Measurements from ENCODE around the gene BARX1. TPM values are rescaled to one million over a fixed set of nuclear protein-coding genes. Genes with fewer than 3 reads are reported as not detected.

The BARX1 gene
- total RNA-seq, 4 donors from 2014 or later = not detected

DNA sequence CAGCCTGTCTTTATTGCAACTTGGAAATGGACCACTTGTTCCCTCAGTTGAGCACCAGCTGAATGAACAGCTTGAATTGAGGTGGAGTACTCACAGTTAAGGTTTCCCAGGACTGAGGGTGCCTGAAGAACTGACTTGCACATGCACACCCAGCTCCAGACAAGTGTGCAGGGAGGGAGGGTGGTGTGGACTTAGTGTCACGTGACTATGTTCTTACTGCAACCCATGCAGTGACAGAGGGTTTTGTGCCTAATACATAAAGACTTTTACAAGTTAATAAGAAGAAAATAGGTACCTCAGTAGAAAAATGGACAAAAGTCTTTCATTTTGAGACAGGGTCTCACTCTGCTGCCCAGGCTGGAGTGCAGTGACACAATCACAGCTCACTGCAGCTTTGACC, 18.0 kb downstream of the BARX1 start:
- DNase-seq = no peak
- Histone ChIP-seq H3K27me3 (peaks cover 22% of the 10 kb centered on the region), H3K27ac (no peak overlapping the region), H3K9me3 (no peaks in the 10 kb centered on the region), H3K36me3 (no peaks in the 10 kb centered on the region), H3K4me1 (no peaks in the 10 kb centered on the region), H3K4me3 (no peak overlapping the region)
- in situ Hi-C loops (cut with MboI; ENCODE audit: low pct_ligation_motif_present in 1 of 4, low pct_unique_long_range_greater_than_20kb in 1 of 4, low sequenced_read_pairs in 3 of 4) = no loop called here
- 25 to 38% methylated on average over 1 of the region's 1 CpG for WGBS, 2 donors (ENCODE audit: low coverage in 1 of 2)
- intact Hi-C loops (cut with DNase I; ENCODE audit: low total_unique reads) = no loop called here
- TF ChIP-seq EP300 (IDR thresholded peaks at IDR 0.05; ENCODE audit: low read depth) (no peak), POLR2AphosphoS5 (IDR thresholded peaks at IDR 0.05) (no peak), POLR2A (IDR thresholded peaks at IDR 0.05) (no peak)
- TF ChIP-seq, protein P1, sequence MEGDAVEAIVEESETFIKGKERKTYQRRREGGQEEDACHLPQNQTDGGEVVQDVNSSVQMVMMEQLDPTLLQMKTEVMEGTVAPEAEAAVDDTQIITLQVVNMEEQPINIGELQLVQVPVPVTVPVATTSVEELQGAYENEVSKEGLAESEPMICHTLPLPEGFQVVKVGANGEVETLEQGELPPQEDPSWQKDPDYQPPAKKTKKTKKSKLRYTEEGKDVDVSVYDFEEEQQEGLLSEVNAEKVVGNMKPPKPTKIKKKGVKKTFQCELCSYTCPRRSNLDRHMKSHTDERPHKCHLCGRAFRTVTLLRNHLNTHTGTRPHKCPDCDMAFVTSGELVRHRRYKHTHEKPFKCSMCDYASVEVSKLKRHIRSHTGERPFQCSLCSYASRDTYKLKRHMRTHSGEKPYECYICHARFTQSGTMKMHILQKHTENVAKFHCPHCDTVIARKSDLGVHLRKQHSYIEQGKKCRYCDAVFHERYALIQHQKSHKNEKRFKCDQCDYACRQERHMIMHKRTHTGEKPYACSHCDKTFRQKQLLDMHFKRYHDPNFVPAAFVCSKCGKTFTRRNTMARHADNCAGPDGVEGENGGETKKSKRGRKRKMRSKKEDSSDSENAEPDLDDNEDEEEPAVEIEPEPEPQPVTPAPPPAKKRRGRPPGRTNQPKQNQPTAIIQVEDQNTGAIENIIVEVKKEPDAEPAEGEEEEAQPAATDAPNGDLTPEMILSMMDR (IDR thresholded peaks at IDR 0.05) = no peak

GRCh38 chr9:93931905-93932304, 23.2 kb downstream of the BARX1 start:
- Histone ChIP-seq H3K36me3 (no peaks in the 10 kb centered on the region), H3K9me3 (no peaks in the 10 kb centered on the region), H3K4me3 (no peak overlapping the region), H3K27ac (no peak overlapping the region), H3K4me1 (no peaks in the 10 kb centered on the region), H3K27me3 (peaks cover 51% of the 10 kb centered on the region)
- in situ Hi-C loops (cut with MboI; ENCODE audit: low pct_ligation_motif_present in 1 of 4, low pct_unique_long_range_greater_than_20kb in 1 of 4, low sequenced_read_pairs in 3 of 4) (no loop called here), intact Hi-C loops (cut with DNase I; ENCODE audit: low total_unique reads) (no loop called here)
- 83 to 84% methylated on average over 5 to 11 of the region's 11 CpGs for WGBS, 2 donors (ENCODE audit: low coverage in 1 of 2)
- TF ChIP-seq POLR2A (IDR thresholded peaks at IDR 0.05) = no peak
- TF ChIP-seq, protein P1 (IDR thresholded peaks at IDR 0.05) = no peak
- TF ChIP-seq EP300 (IDR thresholded peaks at IDR 0.05; ENCODE audit: low read depth) = no peak
- TF ChIP-seq POLR2AphosphoS5 (IDR thresholded peaks at IDR 0.05) = no peak
- DNase-seq = no peak

DNA sequence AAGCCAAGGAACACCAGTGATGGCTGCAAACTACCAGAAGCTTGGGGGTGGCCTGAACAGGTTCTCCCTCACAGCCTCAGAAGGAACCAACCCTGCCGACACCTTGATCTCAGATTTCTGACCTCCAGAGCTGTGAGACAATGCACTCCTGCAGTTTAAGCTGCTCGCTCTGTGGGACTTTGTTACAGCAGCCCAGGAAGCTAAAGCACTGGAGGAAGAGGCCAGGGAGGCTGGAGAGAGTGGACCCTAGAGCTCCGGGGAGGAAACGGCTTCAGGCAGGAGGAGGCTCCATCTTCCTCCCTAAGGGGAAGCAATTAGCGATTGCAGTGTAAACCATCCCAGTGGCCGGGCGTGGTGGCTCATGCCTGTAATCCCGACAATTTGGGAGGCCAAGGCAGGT, 25.1 kb downstream of the BARX1 start:
- Histone ChIP-seq H3K36me3 (no peaks in the 10 kb centered on the region), H3K27me3 (peaks cover 51% of the 10 kb centered on the region), H3K9me3 (no peaks in the 10 kb centered on the region), H3K27ac (no peak overlapping the region), H3K4me1 (no peaks in the 10 kb centered on the region), H3K4me3 (no peak overlapping the region)
- WGBS, 2 donors (ENCODE audit: low coverage in 1 of 2) = 28% methylated on average over 8 of the region's 8 CpGs; no CpG with 5 or more reads in 1 of the 2 donors
- no peak for DNase-seq
- in situ Hi-C loops (cut with MboI; ENCODE audit: low pct_ligation_motif_present in 1 of 4, low pct_unique_long_range_greater_than_20kb in 1 of 4, low sequenced_read_pairs in 3 of 4) = no loop called here
- TF ChIP-seq POLR2AphosphoS5 (IDR thresholded peaks at IDR 0.05) = no peak
- TF ChIP-seq, protein P1 (IDR thresholded peaks at IDR 0.05) = no peak
- no peak for TF ChIP-seq EP300 (IDR thresholded peaks at IDR 0.05; ENCODE audit: low read depth)
- no peak for TF ChIP-seq POLR2A (IDR thresholded peaks at IDR 0.05)
- intact Hi-C loops (cut with DNase I; ENCODE audit: low total_unique reads) = no loop called here

DNA sequence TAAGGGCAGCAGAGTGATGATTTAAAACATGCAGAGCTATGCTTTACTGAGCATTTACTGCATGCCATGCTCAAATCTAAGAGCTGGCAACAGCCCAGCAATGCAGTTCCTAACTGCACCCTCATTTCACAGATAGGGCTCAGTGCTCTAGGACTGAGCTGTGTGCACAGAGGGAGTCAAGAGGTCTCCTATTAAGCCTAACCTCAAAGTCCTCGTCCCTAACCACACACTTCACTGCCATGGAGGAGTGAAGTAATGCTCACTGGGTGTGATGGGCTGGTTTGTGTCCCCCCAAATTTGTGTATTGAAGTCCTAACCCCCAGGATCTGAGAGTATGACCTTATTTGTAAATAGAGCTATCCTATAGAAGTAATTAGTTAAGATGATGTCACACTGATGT, 25.9 kb downstream of the BARX1 start:
- H3K4me1 ChIP-seq = no peaks in the 10 kb centered on the region
- H3K27ac ChIP-seq = no peak overlapping the region
- DNase-seq = no peak
- H3K27me3 ChIP-seq = peaks cover 51% of the 10 kb centered on the region
- H3K4me3 ChIP-seq = no peak overlapping the region
- TF ChIP-seq, protein P1 (IDR thresholded peaks at IDR 0.05) = no peak
- no peak for TF ChIP-seq EP300 (IDR thresholded peaks at IDR 0.05; ENCODE audit: low read depth)
- no peak for TF ChIP-seq POLR2A (IDR thresholded peaks at IDR 0.05)
- no peak for TF ChIP-seq POLR2AphosphoS5 (IDR thresholded peaks at IDR 0.05)
- 36% methylated on average over 1 of the region's 1 CpG; no CpG with 5 or more reads in 1 of the 2 donors for WGBS, 2 donors (ENCODE audit: low coverage in 1 of 2)
- intact Hi-C loops (cut with DNase I; ENCODE audit: low total_unique reads) (no loop called here), in situ Hi-C loops (cut with MboI; ENCODE audit: low pct_ligation_motif_present in 1 of 4, low pct_unique_long_range_greater_than_20kb in 1 of 4, low sequenced_read_pairs in 3 of 4) (no loop called here)
- no peaks in the 10 kb centered on the region for H3K9me3 ChIP-seq
- H3K36me3 ChIP-seq = no peaks in the 10 kb centered on the region
